ENCODE data around the gene XRCC4. TPM values are rescaled to one million over a fixed set of nuclear protein-coding genes. Genes with fewer than 3 reads are reported as not detected.

XRCC4 gene
- total and polyA plus RNA-seq, 9 of the 15 experiments (the other 6 are each of a cell fraction or from before 2014, with no cell fraction given) = 13.6 to 61.6 (median 22.4) TPM

- no peaks in the 10 kb centered on the region for H4K20me1 ChIP-seq (replicated peaks; ENCODE audit: control insufficient read depth, insufficient read depth, low read length)
- no peak overlapping the region for H3K27ac ChIP-seq (ENCODE audit: extremely low read depth, low read depth, low read length)
- ATAC-seq (no peak), DNase-seq (ENCODE audit: extremely low read depth in 1 of 4, low spot score in 3 of 4) (no peak), FAIRE-seq (no peak)
- H3K9me3 ChIP-seq (replicated peaks; ENCODE audit: control insufficient read depth, insufficient read depth, low read depth, low read length) = no peaks in the 10 kb centered on the region
- in situ Hi-C loops (cut with MboI) = no loop called here
- H3K4me2 ChIP-seq (ENCODE audit: insufficient read depth, low read length) = no peak overlapping the region
- ChIA-PET POLR2A (no interaction called here), CTCF (ENCODE audit: low intra/inter-chr PET ratio) (no interaction called here)
- H3K9ac ChIP-seq (ENCODE audit: insufficient read depth in 1 of 2, low read depth in 2 of 2, low read length in 2 of 2) = no peak overlapping the region
- no peaks in the 10 kb centered on the region for H3K27me3 ChIP-seq (ENCODE audit: control insufficient read depth in 2 of 2, insufficient read depth in 2 of 2, low read length in 2 of 2)
- H2AFZ ChIP-seq (ENCODE audit: low read depth, low read length) = no peak overlapping the region
- no TSS peak for BruUV-seq (replicated peaks)
- H3K4me3 ChIP-seq = no peak overlapping the region
- no peaks in the 10 kb centered on the region for H3K9me1 ChIP-seq (ENCODE audit: control insufficient read depth, insufficient read depth, low read length)
- 40% methylated on average over 3 of the region's 3 CpGs for WGBS (ENCODE audit: insufficient coverage, low coverage, missing lambda C conversion rate)
- H3K4me1 ChIP-seq (replicated peaks in 1 of 2; ENCODE audit: control insufficient read depth in 2 of 2, insufficient read depth in 2 of 2, low read length in 2 of 2) = no peaks in the 10 kb centered on the region
- no peaks in the 10 kb centered on the region for H3K36me3 ChIP-seq (ENCODE audit: control insufficient read depth, insufficient read depth, low read length)
- no peaks in the 10 kb centered on the region for H3K79me2 ChIP-seq (ENCODE audit: control insufficient read depth, insufficient read depth, low read length)
- intact Hi-C loops (cut with micrococcal nuclease) = no loop called here
- no peak for TF ChIP-seq ZNF282 (CRISPR knock-in tag; IDR thresholded peaks at IDR 0.05)
- no peak for TF ChIP-seq STAT5A (IDR thresholded peaks at IDR 0.05; ENCODE audit: borderline replicate concordance, low read length)
- no peak for TF ChIP-seq EP300 (IDR thresholded peaks at IDR 0.05; ENCODE audit: low read length)
- TF ChIP-seq ATF1 (CRISPR knock-in tag; IDR thresholded peaks at IDR 0.05) = no peak
- no peak for TF ChIP-seq ATF1 (tag; IDR thresholded peaks at IDR 0.05)
- no peak for TF ChIP-seq MYBL2 (IDR thresholded peaks at IDR 0.05; ENCODE audit: low read depth)
- no peak for TF ChIP-seq MYBL2 (CRISPR knock-in tag; IDR thresholded peaks at IDR 0.05; ENCODE audit: borderline replicate concordance)
- no peak for TF ChIP-seq CHD2 (IDR thresholded peaks at IDR 0.05; ENCODE audit: low read depth, low read length)
- no peak for TF ChIP-seq ELK1 (CRISPR knock-in tag; IDR thresholded peaks at IDR 0.05)
- no peak for TF ChIP-seq MLLT1 (IDR thresholded peaks at IDR 0.05)
- no peak for TF ChIP-seq MTF1 (CRISPR knock-in tag; IDR thresholded peaks at IDR 0.05; ENCODE audit: borderline replicate concordance)
- TF ChIP-seq ZFP91 (CRISPR knock-in tag; IDR thresholded peaks at IDR 0.05) = no peak
- TF ChIP-seq ZBTB12 (CRISPR knock-in tag; IDR thresholded peaks at IDR 0.05) = no peak
- TF ChIP-seq ZNF398 (CRISPR knock-in tag; IDR thresholded peaks at IDR 0.05) = no peak
- TF ChIP-seq TBL1XR1 (IDR thresholded peaks at IDR 0.05; ENCODE audit: low read length in 2 of 2) = no peak
- TF ChIP-seq ZNF511 (CRISPR knock-in tag; IDR thresholded peaks at IDR 0.05) = no peak
- TF ChIP-seq ZNF3 (CRISPR knock-in tag; IDR thresholded peaks at IDR 0.05) = no peak
Measured at GRCh38 chr5:83038924-83039323, 38.4 kb upstream of the XRCC4 start.
